Endothelial cell of umbilical vein (primary cell): ENCODE data around the gene CLEC16A.

Source experiments
- CTCF ChIP-seq, 2 donors: IDR thresholded peaks; 1 replicate in 1 of 2; 2 replicates in 1 of 2; pipeline ENCODE4 v1.5.1; 2011; ENCODE audit warnings: low read length in 2 of 2, mild to moderate bottlenecking in 2 of 2, moderate library complexity in 2 of 2, control low read depth in 1 of 2, inconsistent platforms in 1 of 2, low read depth in 1 of 2; ENCODE audit not compliant: insufficient read depth in 1 of 2; ENCODE audit errors: extremely low read depth in 1 of 2
- EZH2 ChIP-seq: IDR thresholded peaks from 2 replicates; pipeline ENCODE4 v1.6.1; 2012; ENCODE audit warnings: borderline replicate concordance, low read depth, mild to moderate bottlenecking, moderate library complexity, low read length, inconsistent platforms; ENCODE audit not compliant: severe bottlenecking
- FOS ChIP-seq: IDR thresholded peaks from 2 replicates; pipeline ENCODE4 v1.6.1; 2011; ENCODE audit warnings: mild to moderate bottlenecking, low read length, moderate library complexity, borderline replicate concordance; ENCODE audit not compliant: insufficient read depth
- GATA2 ChIP-seq: IDR thresholded peaks from 2 replicates; pipeline ENCODE4 v1.7.0; 2011; ENCODE audit warnings: low read depth, mild to moderate bottlenecking, moderate library complexity, mixed read lengths, low read length; ENCODE audit not compliant: insufficient read length, insufficient read depth
- JUN ChIP-seq: IDR thresholded peaks from 2 replicates; pipeline ENCODE4 v1.6.1; 2011; ENCODE audit warnings: borderline replicate concordance, low read depth; ENCODE audit not compliant: insufficient read length, insufficient read depth
- MYC ChIP-seq: IDR thresholded peaks from one replicate; pipeline ENCODE4 v1.6.1; 2011; ENCODE audit warnings: mild to moderate bottlenecking, low read depth, low read length
- POLR2A ChIP-seq: IDR thresholded peaks from 2 replicates; pipeline ENCODE4 v1.6.1; 2012; ENCODE audit warnings: low read depth, mild to moderate bottlenecking, control low read depth, low read length
- POLR2AphosphoS5 ChIP-seq: IDR thresholded peaks from 2 replicates; pipeline ENCODE4 v1.6.1; 2012; ENCODE audit warnings: low read depth, mild to moderate bottlenecking, control low read depth, low read length, moderate library complexity; ENCODE audit not compliant: insufficient read depth
- TF ChIP-seq, protein P1 (sequence below): IDR thresholded peaks from 2 replicates; pipeline ENCODE4 v1.6.1; 2011; ENCODE audit not compliant: insufficient read depth, insufficient read length

GRCh38 chr16:11064202-11064540 is 119.8 kb downstream of the CLEC16A start:
- TF ChIP-seq CTCF (IDR thresholded peaks at IDR 0.05; ENCODE audit: extremely low read depth in 1 of 2, insufficient read depth in 1 of 2, low read depth in 1 of 2, low read length in 2 of 2), result no peak
- no peak for TF ChIP-seq POLR2A
- no peak for TF ChIP-seq EZH2
- TF ChIP-seq GATA2, result no peak
- TF ChIP-seq POLR2AphosphoS5, result no peak
- TF ChIP-seq FOS, result no peak
- TF ChIP-seq, protein P1, sequence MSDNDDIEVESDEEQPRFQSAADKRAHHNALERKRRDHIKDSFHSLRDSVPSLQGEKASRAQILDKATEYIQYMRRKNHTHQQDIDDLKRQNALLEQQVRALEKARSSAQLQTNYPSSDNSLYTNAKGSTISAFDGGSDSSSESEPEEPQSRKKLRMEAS, result no peak
- TF ChIP-seq MYC, result no peak
- TF ChIP-seq JUN, result no peak
